Activated naive CD8-positive, alpha-beta T cell treated with anti-CD3 and anti-CD28 coated beads, Interleukin-2, amount 50 U/mL, for 24 hours (primary cell): Measurements from ENCODE around the gene BCOR.
A peak's percentile ranks its signal among the peaks of the same experiment; 100 is the strongest.

ENCODE experiments used
- ATAC-seq: fragments of 150-1000 bp; cut with Tn5 transposase; one replicate; pipeline ENCODE4 v1.10.0; 2021
- DNase-seq: peaks from one replicate; pipeline ENCODE4 v3.0.0; 2021
- H3K27ac Mint-ChIP-seq: one replicate; pipeline ENCODE4 v1.8.0; 2021; ENCODE audit warnings: mild to moderate bottlenecking, mixed read lengths
- H3K27me3 Mint-ChIP-seq: one replicate; pipeline ENCODE4 v1.8.0; 2021; ENCODE audit warnings: mixed read lengths
- H3K36me3 Mint-ChIP-seq: one replicate; pipeline ENCODE4 v1.8.0; 2021; ENCODE audit warnings: low read depth, mixed read lengths
- H3K4me1 Mint-ChIP-seq: one replicate; pipeline ENCODE4 v1.8.0; 2021; ENCODE audit warnings: mixed read lengths
- H3K4me3 Mint-ChIP-seq: one replicate; pipeline ENCODE4 v1.8.0; 2021; ENCODE audit warnings: mild to moderate bottlenecking, moderate library complexity, mixed read lengths
- H3K9me3 Mint-ChIP-seq: one replicate; pipeline ENCODE4 v1.8.0; 2021; ENCODE audit warnings: mixed read lengths

BCOR gene

DNA sequence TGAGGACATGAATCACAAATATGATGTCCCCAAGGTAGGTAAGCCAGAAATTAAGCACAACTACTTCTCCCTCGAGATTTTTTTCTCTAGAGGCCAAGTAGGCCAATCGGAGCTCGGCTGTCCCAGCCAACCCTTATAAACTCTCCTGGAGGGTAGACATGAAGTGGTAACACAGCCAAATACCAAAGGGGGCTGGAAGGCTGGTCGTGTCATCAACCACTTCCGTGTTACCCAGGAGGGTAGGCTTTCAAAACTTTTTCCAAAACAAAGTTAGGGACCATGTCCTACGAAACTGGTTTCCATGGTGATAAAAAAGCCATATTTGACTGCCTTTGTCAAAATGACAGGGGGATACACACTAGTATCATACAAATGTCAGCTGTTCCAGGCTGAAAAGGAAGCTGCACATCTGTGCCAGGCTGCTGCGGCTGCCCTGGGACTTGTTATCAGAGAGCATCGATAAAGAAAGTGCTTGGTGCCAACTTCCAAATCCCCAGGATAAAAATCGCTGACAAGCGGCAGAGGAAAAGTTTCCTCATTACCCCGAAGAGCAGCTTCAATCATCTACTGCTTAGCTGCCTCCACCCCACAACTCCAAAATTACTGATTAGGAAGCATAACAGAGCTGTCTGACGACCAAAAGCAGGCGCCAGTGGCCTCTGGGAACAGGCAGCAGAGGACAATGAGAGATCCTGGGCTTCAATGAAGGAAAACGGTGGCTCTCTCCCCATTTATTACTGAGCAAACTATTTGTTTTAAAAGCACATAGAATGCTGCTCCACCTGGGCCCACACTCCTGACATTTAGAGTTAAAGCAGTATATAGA is 20.8 kb downstream of the BCOR start:
- peaks cover 22% of the 10 kb centered on the region for H3K36me3 Mint-ChIP-seq
- no peak for DNase-seq
- no peak overlapping the region for H3K4me3 Mint-ChIP-seq

DNA sequence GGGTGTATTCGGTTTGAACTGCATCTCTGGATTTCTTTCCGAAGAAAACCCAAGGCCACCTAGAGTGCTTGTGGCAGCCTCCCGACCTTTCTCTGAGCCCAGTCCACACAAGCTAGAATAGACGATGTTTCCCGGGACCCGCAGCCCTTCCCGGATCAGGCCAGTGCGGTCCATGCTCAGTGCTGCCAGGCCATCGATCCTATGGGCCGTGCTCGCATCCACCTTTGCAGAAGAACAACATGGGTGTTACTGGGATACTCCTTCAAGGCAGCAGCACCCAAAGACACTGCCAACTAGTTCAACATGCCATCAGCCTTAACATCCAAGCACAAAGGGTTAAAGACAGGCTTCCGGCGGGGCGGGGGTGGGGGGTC is 22.8 kb downstream of the BCOR start:
- no peak for DNase-seq
- Mint-ChIP-seq H3K4me3 (no peak overlapping the region), H3K27ac (no peak overlapping the region), H3K27me3 (no peaks in the 10 kb centered on the region), H3K9me3 (no peaks in the 10 kb centered on the region), H3K4me1 (peaks cover 40% of the 10 kb centered on the region), H3K36me3 (peaks cover 32% of the 10 kb centered on the region)
- ATAC-seq = no peak

More for the DNA sequence above, 20.8 kb downstream of the BCOR start:
- Mint-ChIP-seq H3K9me3 (no peaks in the 10 kb centered on the region), H3K27me3 (no peaks in the 10 kb centered on the region), H3K4me1 (peaks cover 50% of the 10 kb centered on the region), H3K27ac (no peak overlapping the region)
- peak; percentile 73 for ATAC-seq

DNA sequence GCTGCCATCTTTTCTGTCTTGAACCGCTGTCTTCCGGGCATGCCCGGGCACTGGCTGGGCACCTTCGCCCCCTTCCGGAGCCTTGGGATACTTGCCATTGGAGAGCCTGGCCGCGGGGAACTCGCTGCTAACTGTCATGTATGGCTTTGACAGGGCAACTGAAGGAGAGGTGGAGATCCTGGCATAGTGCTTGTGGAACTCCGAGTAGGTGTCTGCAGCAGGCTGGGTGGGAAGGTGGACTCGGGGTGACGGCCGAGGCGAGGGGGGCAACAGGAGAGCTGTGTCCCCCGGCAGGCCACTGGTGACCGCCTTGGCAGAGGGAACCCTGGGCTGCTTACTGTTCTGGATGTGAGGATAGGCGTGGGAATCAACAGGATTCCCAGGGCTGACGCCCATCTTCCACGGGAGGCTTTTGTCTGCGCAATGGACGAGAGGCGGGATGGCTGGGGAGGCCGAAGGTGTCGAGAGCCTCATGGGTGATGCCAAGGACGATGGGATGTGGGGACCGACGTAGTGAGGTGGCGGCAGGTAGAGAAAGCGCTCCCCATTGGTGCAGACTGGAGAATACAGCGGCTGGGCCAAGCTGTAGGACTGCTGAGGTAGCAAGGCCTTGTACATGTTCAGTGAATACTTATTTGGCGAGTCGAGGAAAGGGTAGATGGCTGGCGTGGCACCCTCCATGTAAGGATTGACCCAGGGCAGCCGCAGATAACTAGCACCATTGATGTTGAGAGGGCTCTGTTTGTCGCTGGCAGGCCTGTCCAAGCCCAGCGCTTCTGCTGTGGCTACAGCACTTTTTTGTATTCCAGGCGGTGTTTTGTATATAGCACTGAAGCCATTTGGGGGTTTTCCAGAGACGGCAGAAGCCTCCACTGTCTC is 23.4 kb downstream of the BCOR start:
- Mint-ChIP-seq H3K4me3 (no peak overlapping the region), H3K27me3 (no peaks in the 10 kb centered on the region), H3K27ac (no peak overlapping the region), H3K36me3 (peaks cover 33% of the 10 kb centered on the region), H3K9me3 (no peaks in the 10 kb centered on the region), H3K4me1 (peaks cover 34% of the 10 kb centered on the region)
- DNase-seq = no peak
- ATAC-seq = no peak

DNA sequence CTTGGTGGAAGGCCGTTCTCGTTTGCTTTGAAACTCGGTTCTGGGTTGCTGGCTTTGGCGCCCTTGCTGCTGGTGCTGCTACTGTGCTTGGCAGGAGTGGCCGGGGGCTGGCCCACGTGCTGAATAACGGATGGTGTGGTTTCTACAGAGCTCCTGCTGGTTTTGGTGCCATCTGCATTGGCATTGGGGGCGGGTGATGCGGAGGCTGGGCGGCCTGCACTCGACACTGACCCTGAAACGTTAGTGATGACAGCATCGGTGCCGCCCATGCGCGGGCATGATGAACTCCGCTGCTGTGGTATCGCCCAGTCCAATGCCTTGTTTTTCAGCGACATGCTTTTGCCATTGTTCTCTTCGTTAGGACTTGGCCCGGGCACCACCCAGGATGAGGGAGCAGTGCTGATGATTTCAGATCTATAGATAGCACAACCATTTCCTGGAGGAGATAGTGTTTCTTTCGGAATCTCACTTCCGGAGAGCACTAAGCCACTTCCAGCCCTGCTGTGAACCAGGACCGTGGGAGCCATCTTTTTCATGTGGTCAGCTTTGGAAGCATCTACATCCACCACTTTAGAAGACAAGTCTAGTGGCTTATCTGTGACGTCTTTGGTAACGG is 24.2 kb downstream of the BCOR start:
- DNase-seq (no peak), ATAC-seq (no peak)
- peaks cover 36% of the 10 kb centered on the region for H3K36me3 Mint-ChIP-seq
- no peak overlapping the region for H3K4me3 Mint-ChIP-seq
- no peaks in the 10 kb centered on the region for H3K27me3 Mint-ChIP-seq
- H3K27ac Mint-ChIP-seq = no peak overlapping the region
- no peaks in the 10 kb centered on the region for H3K9me3 Mint-ChIP-seq
- H3K4me1 Mint-ChIP-seq = peaks cover 29% of the 10 kb centered on the region

DNA sequence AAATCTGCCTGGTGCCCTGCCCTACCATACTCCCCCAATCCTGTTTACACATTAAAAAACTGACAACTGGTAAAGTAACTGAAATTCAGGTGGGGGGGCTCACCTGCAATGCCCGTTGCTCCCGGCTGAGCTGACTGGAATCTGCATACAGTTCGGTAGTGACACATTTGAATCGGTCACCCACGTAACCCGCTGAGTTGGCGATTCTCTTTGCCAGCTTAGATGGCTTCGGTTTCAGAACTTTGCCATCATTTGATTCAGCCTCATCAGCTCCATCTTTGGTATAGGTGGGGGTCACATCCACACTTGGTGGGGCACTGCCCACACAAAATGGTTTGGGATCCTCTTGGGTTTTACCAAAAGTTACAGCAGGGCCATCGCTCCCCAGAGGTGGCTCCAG is 25.5 kb downstream of the BCOR start:
- Mint-ChIP-seq H3K27ac (no peak overlapping the region), H3K9me3 (no peaks in the 10 kb centered on the region), H3K4me1 (peaks cover 30% of the 10 kb centered on the region), H3K36me3 (peaks cover 44% of the 10 kb centered on the region), H3K27me3 (no peaks in the 10 kb centered on the region), H3K4me3 (no peak overlapping the region)
- ATAC-seq (no peak), DNase-seq (no peak)

DNA sequence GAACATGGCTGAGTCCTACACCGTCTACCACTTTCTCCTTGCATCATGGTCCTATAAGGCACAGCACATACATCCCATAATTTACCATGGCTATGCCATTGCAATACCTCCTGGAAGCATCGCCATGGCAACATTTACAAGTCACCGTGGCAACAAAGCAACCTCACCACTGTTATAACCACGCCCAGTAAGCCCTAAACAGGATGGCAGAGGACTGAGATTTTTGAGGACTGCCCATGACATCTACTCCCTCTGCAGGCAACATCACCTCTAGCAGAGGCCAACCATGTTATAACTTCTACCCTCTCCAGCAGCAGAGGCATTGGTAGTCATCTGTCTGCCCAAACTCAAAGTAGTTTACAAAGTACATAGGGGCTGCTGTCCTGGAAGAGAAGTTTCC is 29.7 kb downstream of the BCOR start:
- no peaks in the 10 kb centered on the region for H3K27me3 Mint-ChIP-seq
- H3K27ac Mint-ChIP-seq = no peak overlapping the region
- H3K36me3 Mint-ChIP-seq = peaks cover 40% of the 10 kb centered on the region
- no peak overlapping the region for H3K4me3 Mint-ChIP-seq
- no peak for DNase-seq
- H3K9me3 Mint-ChIP-seq = no peaks in the 10 kb centered on the region
- H3K4me1 Mint-ChIP-seq = peaks cover 49% of the 10 kb centered on the region
- ATAC-seq = no peak

DNA sequence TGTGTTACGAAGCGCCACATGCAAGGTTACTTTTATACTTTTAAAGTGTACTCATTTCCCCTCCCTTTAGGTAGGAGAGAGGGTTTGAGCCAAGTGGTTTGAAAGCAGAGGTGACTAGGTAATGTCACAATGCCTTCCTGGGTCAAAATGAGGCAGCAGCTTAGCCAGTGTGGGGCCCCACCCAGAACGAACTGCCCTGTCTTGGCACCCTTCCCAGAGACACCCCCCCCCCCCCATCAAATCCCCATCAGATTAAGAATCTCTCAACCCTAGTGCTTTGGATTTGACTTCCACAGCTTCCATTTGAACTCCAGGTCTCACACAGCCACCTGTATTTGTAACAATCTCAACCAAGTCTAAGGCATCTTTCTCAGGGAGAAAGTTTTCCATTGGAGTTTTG is 31.1 kb downstream of the BCOR start:
- Mint-ChIP-seq H3K36me3 (peaks cover 42% of the 10 kb centered on the region), H3K27ac (no peak overlapping the region), H3K27me3 (no peaks in the 10 kb centered on the region), H3K4me3 (no peak overlapping the region), H3K9me3 (no peaks in the 10 kb centered on the region), H3K4me1 (peaks cover 53% of the 10 kb centered on the region)
- DNase-seq (no peak), ATAC-seq (no peak)

DNA sequence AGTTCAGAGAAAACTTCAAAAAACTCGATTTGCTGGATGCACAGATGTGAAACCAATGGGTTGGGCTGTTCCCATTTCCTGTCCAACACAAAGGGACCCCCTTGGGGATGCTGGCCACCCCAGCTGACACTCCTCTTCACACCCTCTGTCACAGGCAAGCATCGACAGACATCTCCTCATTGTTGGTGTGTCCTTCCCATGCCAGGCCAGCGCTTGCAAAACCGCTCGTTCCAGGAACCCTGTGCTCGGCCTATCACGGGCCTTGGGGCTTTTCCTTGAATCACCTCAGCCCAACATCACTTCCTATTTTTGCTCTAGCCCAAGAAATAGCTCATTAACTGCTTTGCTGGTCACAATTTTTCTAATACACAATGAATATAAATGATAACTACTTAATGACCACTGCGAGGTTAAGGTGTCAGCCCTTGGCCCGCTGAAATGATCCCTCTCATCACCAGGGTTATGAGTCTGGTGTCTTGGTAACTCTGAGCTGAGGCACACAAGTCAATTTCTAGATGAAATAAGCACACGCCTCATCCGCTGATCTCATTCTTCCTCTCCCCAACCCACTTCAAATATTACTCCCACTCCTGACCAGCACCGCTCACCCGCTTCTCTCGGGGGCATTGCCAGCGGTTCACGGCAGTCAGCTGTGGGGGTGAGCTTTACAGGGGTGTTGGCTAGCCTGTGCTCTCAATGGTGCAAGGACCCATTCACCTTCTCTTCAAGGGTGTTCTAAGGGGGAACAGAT is 32.3 kb downstream of the BCOR start:
- Mint-ChIP-seq H3K4me3 (peak overlapping the region; percentile 22), H3K36me3 (peaks cover 41% of the 10 kb centered on the region), H3K27ac (peak overlapping the region; percentile 71), H3K9me3 (no peaks in the 10 kb centered on the region), H3K27me3 (no peaks in the 10 kb centered on the region), H3K4me1 (peaks cover 56% of the 10 kb centered on the region)
- ATAC-seq (peak; percentile 78), DNase-seq (no peak)

DNA sequence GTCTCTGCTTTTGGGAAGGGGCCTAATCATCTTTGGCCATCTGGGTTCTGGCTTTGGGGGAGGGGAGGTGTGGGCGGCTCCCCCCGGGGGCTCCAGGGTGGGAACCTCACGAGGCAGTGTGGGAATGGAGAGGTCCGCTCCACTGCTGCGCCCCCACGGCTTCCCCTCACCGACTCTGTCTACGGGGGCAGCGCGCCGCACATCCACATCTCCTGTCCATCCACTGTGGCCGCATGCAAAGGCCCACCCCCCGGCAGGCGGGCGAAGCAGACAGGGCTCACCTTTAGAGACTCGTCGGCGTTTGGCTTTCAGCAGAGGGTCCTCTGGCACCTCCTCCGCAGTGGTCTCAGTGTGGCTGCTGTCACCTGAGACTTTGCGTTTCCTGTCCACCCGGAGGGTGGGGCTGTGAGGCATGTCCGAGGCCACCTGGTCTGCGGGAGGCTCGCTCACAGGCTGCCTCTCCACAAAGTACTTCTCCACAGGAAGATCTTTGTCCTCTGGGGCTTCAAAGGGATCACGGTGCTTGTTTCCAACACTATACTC is 33.6 kb downstream of the BCOR start:
- Mint-ChIP-seq H3K9me3 (no peaks in the 10 kb centered on the region), H3K27me3 (no peaks in the 10 kb centered on the region), H3K4me1 (peaks cover 56% of the 10 kb centered on the region), H3K27ac (no peak overlapping the region), H3K36me3 (peaks cover 34% of the 10 kb centered on the region), H3K4me3 (no peak overlapping the region)
- no peak for DNase-seq
- no peak for ATAC-seq

DNA sequence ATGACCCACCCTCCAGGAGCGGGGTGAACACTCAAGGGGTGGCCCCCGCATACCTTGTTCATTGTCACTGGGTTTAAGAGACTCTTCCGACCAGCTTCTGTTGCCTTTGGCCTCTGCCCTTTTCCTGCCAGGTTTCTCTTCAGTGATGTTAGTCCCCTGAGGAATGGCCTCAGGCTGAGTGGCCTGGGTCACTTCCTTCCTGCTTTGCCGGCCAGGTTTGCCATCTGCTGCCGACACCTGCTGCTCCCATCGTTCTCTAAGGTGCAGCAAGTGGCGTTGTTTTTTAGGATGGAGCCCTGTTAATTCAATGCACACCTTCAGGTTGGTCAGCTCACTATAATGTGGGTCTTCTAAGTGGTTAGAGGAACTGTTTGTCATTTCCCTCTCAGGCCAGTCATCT is 34.2 kb downstream of the BCOR start:
- Mint-ChIP-seq H3K36me3 (peaks cover 32% of the 10 kb centered on the region), H3K4me1 (peaks cover 52% of the 10 kb centered on the region), H3K4me3 (no peak overlapping the region), H3K27ac (no peak overlapping the region), H3K27me3 (no peaks in the 10 kb centered on the region), H3K9me3 (no peaks in the 10 kb centered on the region)
- DNase-seq = no peak
- ATAC-seq = no peak

DNA sequence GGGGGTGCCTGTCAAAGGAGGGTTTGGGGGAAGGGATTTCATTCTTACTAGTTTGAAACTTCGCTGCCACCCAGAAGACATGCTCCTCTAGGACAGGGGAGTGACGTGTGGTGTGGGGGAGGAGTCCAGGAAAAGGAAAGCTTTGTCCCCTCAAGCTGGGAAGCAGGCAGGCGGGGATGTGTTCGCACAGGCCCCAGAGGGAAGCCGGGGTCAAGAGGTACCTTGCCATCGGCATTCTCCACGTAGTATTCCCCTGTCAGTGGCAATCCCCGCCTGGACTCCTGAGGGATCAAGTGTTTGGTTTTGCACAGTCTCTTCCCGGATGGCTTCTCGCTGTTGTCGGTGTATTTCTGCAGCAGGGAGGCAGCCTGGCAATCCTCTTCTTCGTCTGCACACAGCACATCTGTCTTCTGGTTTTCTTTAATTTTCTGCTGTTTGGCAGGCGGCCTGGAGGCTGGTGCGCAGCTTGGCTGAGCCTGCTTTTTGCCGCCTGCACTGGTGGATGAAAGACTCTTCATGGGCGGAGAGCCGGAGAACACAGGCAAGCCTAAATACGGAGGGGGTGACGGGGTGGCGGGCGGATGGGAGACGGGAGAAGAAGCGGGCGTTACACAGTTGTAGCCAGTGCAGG is 35.1 kb downstream of the BCOR start:
- H3K9me3 Mint-ChIP-seq = no peaks in the 10 kb centered on the region
- H3K27me3 Mint-ChIP-seq = no peaks in the 10 kb centered on the region
- no peak overlapping the region for H3K4me3 Mint-ChIP-seq
- peaks cover 45% of the 10 kb centered on the region for H3K4me1 Mint-ChIP-seq
- no peak overlapping the region for H3K27ac Mint-ChIP-seq
- no peak for ATAC-seq
- H3K36me3 Mint-ChIP-seq = peaks cover 26% of the 10 kb centered on the region
- DNase-seq = no peak

DNA sequence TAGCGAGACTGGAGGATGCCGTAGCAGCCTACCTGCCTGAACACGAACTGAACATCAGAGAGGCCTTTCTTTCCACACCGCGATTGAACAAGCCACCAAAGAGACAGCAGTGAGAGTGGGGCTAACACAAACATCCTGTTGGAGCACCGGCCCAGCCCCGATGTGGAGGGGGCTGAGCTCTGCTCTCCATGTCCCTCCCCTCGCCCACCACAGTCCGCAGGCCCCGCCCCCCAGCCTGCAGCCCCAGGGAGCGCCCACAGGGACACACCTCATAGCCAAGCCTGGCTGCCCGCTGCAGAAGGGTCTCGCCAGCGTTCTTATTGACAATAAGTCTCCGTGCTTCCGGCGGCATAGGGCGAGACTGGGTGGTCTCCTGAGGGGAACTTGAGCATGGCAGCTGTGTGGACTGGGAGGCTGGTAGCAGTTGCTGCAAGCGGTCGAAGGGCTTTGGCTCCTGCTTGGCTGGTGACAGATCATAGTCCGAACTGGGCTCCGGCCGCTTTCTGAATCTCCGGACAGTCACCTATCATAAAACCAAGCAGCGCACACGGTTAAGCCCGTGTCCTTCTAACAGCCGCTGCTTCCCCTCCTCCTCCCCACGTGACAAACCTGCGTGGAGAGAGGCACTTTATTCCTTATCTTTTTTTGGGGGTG is 35.8 kb downstream of the BCOR start:
- DNase-seq (peak; percentile 21), ATAC-seq (peak; percentile 25)
- no peaks in the 10 kb centered on the region for H3K9me3 Mint-ChIP-seq
- H3K27me3 Mint-ChIP-seq = no peaks in the 10 kb centered on the region
- H3K27ac Mint-ChIP-seq = no peak overlapping the region
- H3K4me1 Mint-ChIP-seq = peaks cover 43% of the 10 kb centered on the region
- H3K4me3 Mint-ChIP-seq = no peak overlapping the region
- peaks cover 24% of the 10 kb centered on the region for H3K36me3 Mint-ChIP-seq

DNA sequence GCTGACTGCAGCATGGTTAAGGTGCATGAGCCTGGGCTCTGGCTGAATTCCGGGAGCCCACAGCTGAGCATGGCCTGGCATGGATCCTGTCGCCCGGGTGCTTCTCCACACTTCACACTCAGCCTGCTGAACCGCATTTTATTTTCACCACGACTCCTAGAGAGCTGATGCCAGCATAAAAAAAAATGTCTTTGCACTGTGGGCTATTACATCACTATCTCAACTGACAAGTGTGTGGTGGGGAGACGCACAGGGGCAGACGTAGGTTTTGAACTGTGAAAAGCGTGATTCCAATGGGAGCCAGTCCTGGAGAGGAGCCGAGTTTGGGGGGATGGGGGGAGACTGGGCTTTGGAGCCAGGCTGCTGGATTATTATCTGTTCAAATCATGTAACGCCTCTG is 36.8 kb downstream of the BCOR start:
- H3K36me3 Mint-ChIP-seq = peaks cover 25% of the 10 kb centered on the region
- peaks cover 41% of the 10 kb centered on the region for H3K4me1 Mint-ChIP-seq
- no peak overlapping the region for H3K27ac Mint-ChIP-seq
- ATAC-seq (no peak), DNase-seq (no peak)
- H3K4me3 Mint-ChIP-seq = no peak overlapping the region
- no peaks in the 10 kb centered on the region for H3K27me3 Mint-ChIP-seq
- no peaks in the 10 kb centered on the region for H3K9me3 Mint-ChIP-seq
